Measurements from ENCODE around the gene CES3. TPM values are rescaled to one million over a fixed set of nuclear protein-coding genes. Genes with fewer than 3 reads are reported as not detected.

CES3 gene
- total RNA-seq, 6 donors from 2014 or later: 1.4 to 6.2 (median 2.9) TPM

- 61 to 62% methylated on average over 6 to 7 of the region's 7 CpGs for WGBS, 2 donors
- Histone ChIP-seq H3K36me3 (no peaks in the 10 kb centered on the region), H3K27ac (no peak overlapping the region), H3K4me3 (no peak overlapping the region), H3K4me1 (no peaks in the 10 kb centered on the region), H3K27me3 (no peaks in the 10 kb centered on the region), H3K9me3 (no peaks in the 10 kb centered on the region)
- DNase-seq: no peak
- no peak for ATAC-seq (ENCODE audit: low FRiP score in 2 of 2)
- no peak for TF ChIP-seq EP300 (IDR thresholded peaks at IDR 0.05)
- no peak for TF ChIP-seq POLR2AphosphoS5 (IDR thresholded peaks at IDR 0.05)
- no peak for TF ChIP-seq POLR2A (IDR thresholded peaks at IDR 0.05)
- no peak for TF ChIP-seq CTCF (IDR thresholded peaks at IDR 0.05)
Measured at GRCh38 chr16:66915041-66915440, 46.0 kb upstream of the CES3 start.

GRCh38 chr16:66916518-66916917 lies 44.5 kb upstream of the CES3 start:
- Histone ChIP-seq H3K9me3 (no peaks in the 10 kb centered on the region), H3K4me1 (no peaks in the 10 kb centered on the region), H3K27ac (no peak overlapping the region), H3K36me3 (peaks cover 0 to under 1% (median under 1%) of the 10 kb centered on the region in 4 donors), H3K27me3 (no peaks in the 10 kb centered on the region), H3K4me3 (no peak overlapping the region)
- WGBS, 2 donors: 84 to 90% methylated on average over 6 of the region's 6 CpGs
- no peak for ATAC-seq (ENCODE audit: low FRiP score in 2 of 2)
- no peak for TF ChIP-seq POLR2A (IDR thresholded peaks at IDR 0.05)
- no peak for TF ChIP-seq EP300 (IDR thresholded peaks at IDR 0.05)
- no peak for TF ChIP-seq POLR2AphosphoS5 (IDR thresholded peaks at IDR 0.05)
- no peak for TF ChIP-seq CTCF (IDR thresholded peaks at IDR 0.05)
- no peak for DNase-seq

GRCh38 chr16:66917741-66918140 lies 43.3 kb upstream of the CES3 start:
- Histone ChIP-seq H3K27me3 (no peaks in the 10 kb centered on the region), H3K9me3 (no peaks in the 10 kb centered on the region), H3K4me3 (no peak overlapping the region), H3K27ac (no peak overlapping the region), H3K36me3 (peaks cover 0 to 8% (median 4%) of the 10 kb centered on the region in 4 donors), H3K4me1 (no peaks in the 10 kb centered on the region)
- no peak for DNase-seq
- 86 to 91% methylated on average over 7 to 9 of the region's 9 CpGs for WGBS, 2 donors
- no peak for ATAC-seq (ENCODE audit: low FRiP score in 2 of 2)
- TF ChIP-seq POLR2A (IDR thresholded peaks at IDR 0.05) (no peak), EP300 (IDR thresholded peaks at IDR 0.05) (no peak), POLR2AphosphoS5 (IDR thresholded peaks at IDR 0.05) (no peak), CTCF (IDR thresholded peaks at IDR 0.05) (no peak)

GRCh38 chr16:66918355-66918754 lies 42.7 kb upstream of the CES3 start:
- ATAC-seq (ENCODE audit: low FRiP score in 2 of 2): no peak
- H3K4me1 ChIP-seq: peaks cover 0 to 4% (median 1%) of the 10 kb centered on the region in 4 donors
- H3K27ac ChIP-seq: no peak overlapping the region
- H3K27me3 ChIP-seq: no peaks in the 10 kb centered on the region
- no peak for TF ChIP-seq EP300 (IDR thresholded peaks at IDR 0.05)
- no peak for TF ChIP-seq CTCF (IDR thresholded peaks at IDR 0.05)
- TF ChIP-seq POLR2AphosphoS5 (IDR thresholded peaks at IDR 0.05): no peak
- no peak for TF ChIP-seq POLR2A (IDR thresholded peaks at IDR 0.05)
- 85 to 94% methylated on average over 3 to 6 of the region's 6 CpGs for WGBS, 2 donors
- no peak for DNase-seq
- H3K36me3 ChIP-seq: peaks cover 0 to 8% (median 4%) of the 10 kb centered on the region in 4 donors
- no peaks in the 10 kb centered on the region for H3K9me3 ChIP-seq
- H3K4me3 ChIP-seq: no peak overlapping the region

Data from upper lobe of left lung (tissue), 6 donors.